Measurements from ENCODE around the gene CAMK2N2.

Gene CAMK2N2

DNA sequence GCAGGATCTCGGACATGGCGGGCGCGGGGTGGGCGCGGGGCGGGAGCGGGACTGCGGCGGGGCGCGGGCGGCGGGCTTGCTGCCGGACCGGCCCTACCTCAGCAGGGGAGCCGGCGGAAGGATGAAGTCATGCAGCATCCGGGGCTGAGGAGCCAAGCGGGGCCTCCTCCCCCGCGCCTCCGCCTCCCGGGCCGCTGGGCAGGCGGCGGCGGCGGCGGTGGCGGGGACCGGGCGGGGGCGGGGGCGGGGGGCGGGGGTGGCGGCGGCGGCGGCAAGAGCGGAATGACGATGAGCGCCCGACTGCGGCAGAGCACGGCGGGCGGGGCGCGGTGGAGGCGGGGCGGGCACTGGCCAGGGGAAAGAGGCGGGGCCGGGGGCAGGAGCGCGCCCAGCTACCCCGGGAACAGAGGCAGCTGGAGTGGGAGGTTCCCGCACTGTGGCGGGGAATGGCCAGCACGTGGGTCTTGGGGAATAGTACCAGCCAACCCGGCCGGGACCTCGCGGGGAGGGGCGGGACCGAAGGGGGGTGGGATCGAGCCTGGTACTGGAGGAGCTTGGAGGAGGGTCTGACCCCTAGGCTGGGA lies at the start of gene CAMK2N2:
TSS of gene CAMK2N2 (minus strand) at position 284 of the 584 bp plus-strand sequence. CDS start at position 16, 268 bp downstream.
- peak; percentile 76 for DNase-seq

- no peak for DNase-seq
These were observed 47.4 kb upstream of the CAMK2N2 start for GRCh38 chr3:184308744-184309143.

- DNase-seq: no peak
These were observed 46.6 kb upstream of the CAMK2N2 start for GRCh38 chr3:184307915-184308314.

DNA sequence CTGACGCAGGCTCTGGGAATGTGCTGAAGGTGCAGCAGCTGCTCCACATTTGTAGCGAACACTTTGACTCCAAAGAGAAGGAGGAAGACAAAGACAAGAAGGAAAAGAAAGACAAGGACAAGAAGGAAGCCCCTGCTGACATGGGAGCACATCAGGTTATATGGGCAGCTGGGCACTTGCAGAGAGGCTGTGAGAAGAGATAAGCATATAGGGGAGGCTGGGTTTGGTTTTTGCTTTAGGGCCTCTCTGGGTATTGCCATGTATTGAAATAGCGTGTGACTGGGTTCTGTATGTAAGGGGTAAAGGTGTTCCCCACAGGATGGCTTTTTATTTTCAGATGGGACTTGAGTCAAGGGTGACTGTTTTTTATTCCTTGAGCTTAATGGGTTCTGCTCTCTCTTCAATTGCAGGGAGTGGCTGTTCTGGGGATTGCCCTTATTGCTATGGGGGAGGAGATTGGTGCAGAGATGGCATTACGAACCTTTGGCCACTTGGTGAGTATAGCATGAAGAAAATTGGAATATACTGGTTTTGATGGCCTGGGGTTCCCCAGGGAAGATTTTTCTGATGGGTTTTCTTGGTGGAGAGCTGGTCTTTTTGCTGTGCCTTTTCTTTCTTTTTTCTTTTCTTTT lies 45.1 kb upstream of the CAMK2N2 start:
- no peak for DNase-seq

DNA sequence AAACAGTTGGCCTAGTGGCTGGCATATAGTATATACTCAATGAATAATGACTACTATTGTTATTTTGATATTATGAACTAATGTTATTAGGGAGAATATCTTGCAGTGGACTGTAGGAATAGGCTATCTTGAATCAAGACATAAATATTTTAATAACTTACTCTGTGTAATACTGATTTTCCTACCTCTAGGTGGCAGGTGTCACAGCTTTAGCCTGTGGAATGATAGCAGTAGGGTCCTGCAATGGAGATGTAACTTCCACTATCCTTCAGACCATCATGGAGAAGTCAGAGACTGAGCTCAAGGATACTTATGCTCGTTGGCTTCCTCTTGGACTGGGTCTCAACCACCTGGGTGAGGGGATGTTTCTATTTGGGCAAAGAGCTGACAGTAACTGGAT lies 44.2 kb upstream of the CAMK2N2 start:
- no peak for DNase-seq

GRCh38 chr3:184300378-184300720 lies 39.0 kb upstream of the CAMK2N2 start:
- no peak for DNase-seq

DNA sequence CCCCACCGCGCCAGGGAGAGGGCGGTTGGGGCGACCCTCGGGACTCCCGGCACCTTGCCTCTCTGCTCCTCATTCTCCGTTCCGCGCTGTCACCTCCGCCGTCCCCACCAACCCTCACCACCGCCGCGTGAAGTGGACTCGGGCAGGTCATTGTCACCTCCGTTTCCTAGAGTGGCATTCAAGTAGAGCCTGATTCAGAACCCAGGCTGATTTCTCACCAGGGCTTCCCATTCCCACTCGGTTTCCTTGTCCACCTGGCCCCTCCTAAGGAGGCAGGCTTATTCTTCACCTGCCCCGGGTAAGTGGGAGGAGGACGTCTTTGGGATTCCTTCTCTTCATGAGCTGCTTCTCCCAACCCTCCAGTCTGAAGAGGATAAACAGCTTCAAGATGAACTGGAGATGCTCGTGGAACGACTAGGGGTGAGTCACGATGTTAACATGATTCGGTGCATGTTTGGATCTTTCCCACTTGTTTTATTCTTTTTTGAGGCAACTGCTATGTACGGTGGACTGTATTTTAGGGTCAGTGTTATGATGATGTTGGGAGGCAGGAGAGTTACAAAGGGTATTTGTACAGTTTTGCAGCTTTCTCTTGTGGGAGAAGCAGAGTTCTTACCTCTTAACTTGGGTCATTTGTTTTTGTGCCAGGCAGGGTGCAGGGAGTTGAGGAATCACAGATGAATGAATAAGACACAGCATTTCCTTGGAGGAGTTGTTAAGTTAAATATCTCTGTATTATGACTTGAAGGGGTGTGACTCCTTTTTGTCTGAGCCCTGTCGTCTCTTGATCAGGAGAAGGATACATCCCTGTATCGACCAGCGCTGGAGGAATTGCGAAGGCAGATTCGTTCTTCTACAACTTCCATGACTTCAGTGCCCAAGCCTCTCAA lies 38.4 kb upstream of the CAMK2N2 start:
- no peak for DNase-seq

DNA sequence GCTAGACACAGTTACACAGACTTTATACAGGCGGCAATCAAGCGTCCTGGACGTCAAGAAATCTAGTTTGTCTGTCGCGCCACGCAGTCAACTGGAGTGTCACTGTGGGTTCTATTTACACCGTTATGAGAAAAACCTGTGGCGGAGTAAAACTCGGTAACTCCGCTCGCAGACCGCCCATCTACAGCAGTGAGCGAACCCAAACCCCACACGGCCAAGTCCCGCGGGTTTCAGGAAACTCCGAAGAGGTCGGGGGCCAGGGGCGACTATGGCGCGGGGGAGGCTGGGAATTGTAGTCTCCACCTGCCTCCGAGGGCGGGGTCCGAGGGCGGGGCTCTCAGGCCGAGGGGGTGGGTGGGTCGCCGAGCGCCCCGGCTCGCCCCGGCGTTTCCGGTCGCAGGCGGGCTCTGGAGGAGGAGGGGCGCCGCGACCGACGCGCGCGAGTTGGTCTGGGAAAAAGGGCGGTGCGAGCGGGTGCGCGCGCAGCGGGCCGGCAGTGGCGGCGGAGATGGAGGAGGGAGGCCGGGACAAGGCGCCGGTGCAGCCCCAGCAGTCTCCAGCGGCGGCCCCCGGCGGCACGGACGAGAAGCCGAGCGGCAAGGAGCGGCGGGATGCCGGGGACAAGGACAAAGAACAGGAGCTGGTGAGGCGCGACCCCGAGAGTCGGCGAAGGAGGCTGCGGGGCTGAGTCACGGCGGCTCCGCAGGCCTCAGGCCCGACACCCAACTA lies 37.6 kb upstream of the CAMK2N2 start, which contains the start of gene PSMD2:
TSS of gene PSMD2 (plus strand) at position 483 of the 729 bp plus-strand sequence. CDS start at position 509, 26 bp downstream.
- peak; percentile 86 for DNase-seq

- no peak for DNase-seq
These were observed 35.3 kb upstream of the CAMK2N2 start for GRCh38 chr3:184296616-184297015.

DNA sequence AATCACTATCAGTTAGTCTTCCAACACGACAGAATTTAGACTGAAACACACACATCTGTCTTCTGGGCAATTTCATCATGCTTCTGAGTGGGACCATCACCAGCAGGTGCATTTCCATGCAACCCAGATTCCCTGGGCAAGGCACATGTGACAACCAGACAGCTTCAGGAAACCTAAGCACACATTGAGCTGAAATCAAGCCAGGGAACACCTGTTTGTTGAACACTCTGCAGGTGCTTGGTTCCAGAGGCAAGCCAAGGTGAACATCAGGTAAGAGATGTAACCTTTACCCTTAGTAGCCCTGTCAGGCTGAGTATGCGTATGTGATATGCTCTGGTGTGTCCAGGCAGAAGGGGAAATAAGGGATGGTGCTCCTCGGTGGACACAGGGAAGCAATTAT lies 34.4 kb upstream of the CAMK2N2 start:
- DNase-seq: no peak

DNA sequence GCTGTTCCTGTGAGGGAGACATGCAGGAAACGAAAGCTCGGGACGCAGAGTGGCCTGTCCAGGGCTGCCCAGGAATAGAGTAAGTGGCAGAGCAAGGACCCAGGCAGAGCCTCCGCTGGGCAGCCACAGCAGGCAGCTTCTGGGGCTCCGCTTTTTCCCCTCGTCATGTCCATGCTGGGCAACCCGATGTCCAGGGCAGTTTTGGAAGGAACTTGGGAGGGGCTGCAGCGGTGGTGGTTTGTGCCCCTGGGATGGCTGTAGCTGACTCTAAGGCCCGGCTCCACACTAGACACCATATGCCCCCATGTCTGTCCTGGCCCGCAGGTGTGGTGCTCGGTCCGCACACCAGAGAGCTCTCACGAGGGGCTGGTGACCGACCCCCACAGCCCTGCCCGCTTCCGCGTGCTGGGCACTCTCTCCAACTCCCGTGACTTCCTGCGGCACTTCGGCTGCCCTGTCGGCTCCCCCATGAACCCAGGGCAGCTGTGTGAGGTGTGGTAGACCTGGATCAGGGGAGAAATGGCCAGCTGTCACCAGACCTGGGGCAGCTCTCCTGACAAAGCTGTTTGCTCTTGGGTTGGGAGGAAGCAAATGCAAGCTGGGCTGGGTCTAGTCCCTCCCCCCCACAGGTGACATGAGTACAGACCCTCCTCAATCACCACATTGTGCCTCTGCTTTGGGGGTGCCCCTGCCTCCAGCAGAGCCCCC lies 30.5 kb upstream of the CAMK2N2 start:
- no peak for DNase-seq

DNA sequence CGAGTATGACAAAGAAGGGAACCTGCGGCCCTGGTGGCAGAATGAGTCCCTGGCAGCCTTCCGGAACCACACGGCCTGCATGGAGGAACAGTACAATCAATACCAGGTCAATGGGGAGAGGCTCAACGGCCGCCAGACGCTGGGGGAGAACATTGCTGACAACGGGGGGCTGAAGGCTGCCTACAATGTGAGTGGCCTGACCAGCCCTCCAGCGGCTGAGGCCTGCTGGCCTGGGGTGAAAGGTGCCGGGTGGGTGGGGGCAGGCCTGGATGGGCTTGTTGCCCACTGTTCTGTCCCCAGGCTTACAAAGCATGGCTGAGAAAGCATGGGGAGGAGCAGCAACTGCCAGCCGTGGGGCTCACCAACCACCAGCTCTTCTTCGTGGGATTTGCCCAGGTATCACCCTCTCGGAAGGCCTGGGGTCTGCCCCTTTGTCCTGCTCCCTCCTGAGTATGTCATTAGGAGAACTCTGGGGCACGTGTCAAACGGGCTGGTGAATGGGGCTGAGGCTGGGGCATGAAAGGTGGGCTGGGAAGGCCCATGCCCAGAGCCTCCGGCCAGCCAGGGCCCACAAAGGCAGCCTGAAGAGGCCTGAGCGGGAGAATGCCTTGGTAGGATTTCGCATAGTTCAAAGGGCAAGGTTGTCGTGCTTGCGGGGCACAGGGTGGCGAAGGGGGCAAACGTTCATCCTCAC lies 29.8 kb upstream of the CAMK2N2 start:
- no peak for DNase-seq

- no peak for DNase-seq
These were observed 29.0 kb upstream of the CAMK2N2 start for GRCh38 chr3:184290331-184290730.

DNA sequence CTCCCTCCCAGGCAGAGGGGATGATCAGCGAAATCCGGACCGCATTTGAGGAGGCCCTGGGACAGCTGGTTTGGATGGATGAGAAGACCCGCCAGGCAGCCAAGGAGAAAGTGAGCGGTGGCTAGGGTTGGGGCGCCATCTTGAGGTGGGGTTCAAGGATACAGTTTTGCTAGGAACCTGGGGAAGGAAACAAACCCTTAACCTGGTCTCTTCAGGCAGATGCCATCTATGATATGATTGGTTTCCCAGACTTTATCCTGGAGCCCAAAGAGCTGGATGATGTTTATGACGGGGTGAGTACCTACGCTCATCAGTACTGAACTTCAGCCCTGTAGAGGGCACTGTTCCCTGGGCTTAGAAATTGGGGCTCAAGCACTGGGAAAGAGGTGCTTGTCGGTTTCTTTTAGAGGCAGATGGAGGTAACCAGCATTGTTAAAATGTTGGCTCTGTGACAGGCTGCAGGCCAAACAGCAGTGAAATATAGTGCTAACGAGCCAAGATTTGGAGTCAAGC lies 28.1 kb upstream of the CAMK2N2 start:
- peak; percentile 53 for DNase-seq

GRCh38 chr3:184284696-184285095 lies 23.3 kb upstream of the CAMK2N2 start:
- no peak for DNase-seq

DNA sequence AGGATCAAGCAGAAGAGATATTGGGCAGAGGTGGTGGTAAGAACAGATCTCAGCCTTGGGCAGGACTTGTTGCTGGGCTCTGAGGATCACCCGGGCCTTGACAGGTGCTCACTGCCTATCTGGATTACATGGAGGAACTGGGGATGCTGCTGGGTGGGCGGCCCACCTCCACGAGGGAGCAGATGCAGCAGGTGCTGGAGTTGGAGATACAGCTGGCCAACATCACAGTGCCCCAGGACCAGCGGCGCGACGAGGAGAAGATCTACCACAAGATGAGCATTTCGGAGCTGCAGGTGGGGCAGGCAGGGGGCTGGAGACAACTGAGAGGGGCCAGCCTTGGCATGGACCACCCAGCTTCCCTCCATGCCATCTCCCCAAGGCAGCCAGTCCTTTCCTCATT lies 22.3 kb upstream of the CAMK2N2 start:
- DNase-seq: no peak

DNA sequence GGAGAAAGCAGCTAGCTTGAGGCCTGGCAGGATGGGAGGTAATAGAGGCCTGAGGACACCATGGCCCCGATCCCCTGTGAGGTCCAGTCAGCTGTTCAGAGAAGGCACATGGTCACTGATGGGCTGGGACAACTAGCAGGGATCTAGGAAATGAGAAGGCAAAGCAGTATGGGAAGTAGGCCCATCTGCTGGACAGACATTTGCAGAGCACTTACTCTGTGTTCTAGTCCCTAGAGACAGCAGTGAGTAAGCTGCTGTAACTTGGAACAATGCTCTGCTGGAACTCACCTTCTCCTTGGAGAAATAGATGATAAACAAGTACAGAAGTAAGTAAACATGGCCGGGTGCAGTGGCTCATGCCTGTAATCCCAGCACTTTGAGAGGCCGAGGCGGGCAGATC lies 21.6 kb upstream of the CAMK2N2 start:
- DNase-seq: no peak

DNA sequence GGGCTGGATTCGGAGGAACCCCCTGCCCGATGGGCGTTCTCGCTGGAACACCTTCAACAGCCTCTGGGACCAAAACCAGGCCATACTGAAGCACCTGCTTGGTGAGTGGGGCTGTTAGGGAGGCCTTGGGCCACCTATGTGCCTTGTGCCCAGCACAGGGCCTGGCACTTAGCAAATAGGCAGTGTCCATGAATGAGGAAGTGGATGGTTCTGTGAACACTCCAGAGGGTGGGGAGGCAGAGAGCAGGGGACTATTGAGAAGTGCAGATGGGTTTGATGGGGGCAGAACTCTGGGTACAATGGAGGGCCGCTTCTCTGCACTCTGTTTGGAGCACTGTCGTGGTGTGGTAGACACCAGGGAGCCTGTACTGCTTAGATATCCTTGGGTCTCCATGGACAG lies 16.0 kb upstream of the CAMK2N2 start:
- no peak for DNase-seq

GRCh38 chr3:184275961-184276910 lies 14.9 kb upstream of the CAMK2N2 start, which contains the start of gene ECE2:
TSS of gene ECE2 (plus strand) at chr3:184276022. CDS start at chr3:184276154, 132 bp downstream.
- DNase-seq: no peak

DNA sequence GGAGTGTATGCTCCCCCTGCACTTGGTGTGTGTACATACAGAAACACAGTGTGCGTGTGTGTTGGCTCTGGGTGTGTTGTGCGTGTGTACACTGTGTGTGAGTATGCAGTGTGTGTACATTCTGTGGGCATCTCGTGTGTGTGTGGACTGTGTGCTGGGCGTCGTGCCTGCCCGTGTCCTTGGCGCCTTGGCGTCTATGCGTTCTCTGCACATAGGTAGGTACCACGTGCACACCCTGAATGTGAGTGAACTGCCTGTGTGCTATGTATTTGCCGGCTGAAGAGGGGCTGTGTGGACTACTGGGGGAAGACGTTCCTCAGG lies 14.0 kb upstream of the CAMK2N2 start:
- no peak for DNase-seq

DNA sequence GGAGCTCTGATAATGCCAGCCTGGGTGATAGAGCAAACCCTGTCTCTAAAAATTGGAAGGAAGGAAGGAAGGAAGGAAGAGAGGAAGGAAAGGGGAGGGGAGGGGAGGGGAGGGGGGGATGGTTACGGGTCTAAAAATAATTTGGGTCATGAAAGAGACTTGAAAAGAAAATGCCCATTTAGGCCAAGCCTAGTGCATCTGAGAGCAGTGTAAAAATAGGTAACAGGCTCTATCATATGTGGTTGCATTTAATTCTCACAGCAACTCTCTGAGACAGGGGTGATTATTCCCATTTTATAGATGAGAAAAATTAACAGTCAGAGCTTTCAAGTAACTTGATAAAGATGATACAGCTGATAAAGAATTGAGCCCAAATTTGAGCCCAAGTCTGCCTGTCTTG lies 10.9 kb upstream of the CAMK2N2 start:
- no peak for DNase-seq
